ENCODE measurements around the gene ZNF275.
"Not testable (repeated sequence)": the region's sequence is repeated elsewhere in the genome, so short reads cannot be mapped to it uniquely, and the experiment has no call there.

Gene ZNF275

DNA sequence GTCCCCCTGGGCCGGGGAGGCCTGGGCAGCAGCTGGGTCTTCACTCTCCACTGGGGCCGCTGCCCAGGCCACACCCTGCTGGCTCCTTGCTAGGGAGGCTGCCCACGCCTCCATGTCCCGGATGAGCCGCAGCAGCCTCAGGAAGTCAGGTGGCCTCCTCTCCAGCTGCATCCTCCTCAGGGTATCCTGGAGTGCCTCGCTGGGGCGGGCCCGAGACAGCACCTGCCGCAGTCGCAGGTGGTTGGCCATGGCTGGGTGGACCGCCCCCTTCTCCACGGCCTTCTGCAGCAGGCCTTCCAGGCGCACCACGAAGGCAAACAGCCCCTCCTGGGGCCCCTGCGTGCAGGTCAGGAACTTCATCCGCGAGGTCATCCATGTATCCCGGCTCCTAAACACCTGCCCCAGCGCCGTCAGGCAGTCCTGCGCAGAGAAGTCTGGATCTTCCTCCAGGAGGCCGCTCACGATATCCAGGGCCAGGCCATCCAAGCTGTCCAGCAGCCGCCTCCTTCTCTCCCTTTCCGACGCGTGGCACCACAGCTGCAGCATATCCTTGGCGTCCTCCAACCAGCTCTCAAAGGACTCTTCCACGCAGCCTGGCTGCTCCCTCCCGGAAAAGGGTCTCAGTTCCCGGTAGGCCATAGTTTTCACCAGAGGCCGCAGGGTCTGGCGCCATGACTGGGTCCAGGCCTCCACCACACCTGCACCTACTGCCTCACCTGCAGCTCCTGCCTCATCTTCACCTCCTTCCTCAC, 14.5 kb upstream of the ZNF275 start:
- DNase-seq: no peak

GRCh38 chrX:153320047-153320443, 13.9 kb upstream of the ZNF275 start:
- DNase-seq: not testable (repeated sequence)

GRCh38 chrX:153320555-153321184, 13.3 kb upstream of the ZNF275 start:
- DNase-seq: no peak

GRCh38 chrX:153321381-153322124, 12.4 kb upstream of the ZNF275 start, which contains the start of gene PNMA6F:
PNMA6F (minus strand) TSS chrX:153321767; CDS start chrX:153320674, 1,093 bp downstream.
- DNase-seq: no peak

DNA sequence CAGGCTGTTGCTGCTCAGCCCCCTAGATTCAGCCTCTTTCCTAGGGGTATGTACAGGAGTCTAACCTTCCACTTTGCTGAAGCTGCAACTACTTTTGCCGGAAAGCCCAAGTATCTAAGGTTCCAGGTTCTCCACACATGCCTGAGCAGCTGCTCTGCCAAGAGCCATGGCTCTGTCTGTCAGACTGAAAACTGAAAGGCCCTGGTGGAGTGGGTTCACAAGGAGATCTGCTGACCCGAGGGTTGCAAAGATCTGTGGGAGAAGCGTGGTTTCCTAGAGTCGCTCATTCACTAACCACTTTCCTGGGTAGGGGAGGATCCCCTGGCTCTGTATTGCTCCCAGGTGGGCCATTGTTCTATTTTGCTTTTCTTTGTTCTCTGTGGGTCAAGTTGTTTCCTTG, 6.4 kb upstream of the ZNF275 start:
- DNase-seq: no peak

DNA sequence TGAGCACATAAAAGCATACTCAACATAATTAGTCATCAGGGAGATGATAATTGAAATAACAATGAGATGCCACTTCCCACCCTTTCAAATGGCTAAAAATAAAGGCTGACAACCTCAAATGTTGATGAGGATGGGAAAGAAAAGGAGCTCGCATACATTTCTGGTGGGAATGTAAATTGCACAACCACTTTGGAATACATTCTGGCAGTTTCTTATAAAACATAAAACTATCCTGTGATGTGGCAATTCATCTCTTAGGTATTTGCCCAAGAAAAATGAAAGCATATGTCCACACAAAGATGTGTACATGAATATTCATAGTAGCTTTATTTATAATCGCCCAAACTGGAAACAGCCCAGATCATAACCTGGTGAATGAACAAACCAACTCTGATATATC, 687 bp upstream of the ZNF275 start:
- no peak for DNase-seq

- DNase-seq: no peak
These were observed 822 bp downstream of the ZNF275 start for GRCh38 chrX:153334654-153335295.

- no peak for DNase-seq
These were observed 2.4 kb downstream of the ZNF275 start for GRCh38 chrX:153336121-153336894.

DNA sequence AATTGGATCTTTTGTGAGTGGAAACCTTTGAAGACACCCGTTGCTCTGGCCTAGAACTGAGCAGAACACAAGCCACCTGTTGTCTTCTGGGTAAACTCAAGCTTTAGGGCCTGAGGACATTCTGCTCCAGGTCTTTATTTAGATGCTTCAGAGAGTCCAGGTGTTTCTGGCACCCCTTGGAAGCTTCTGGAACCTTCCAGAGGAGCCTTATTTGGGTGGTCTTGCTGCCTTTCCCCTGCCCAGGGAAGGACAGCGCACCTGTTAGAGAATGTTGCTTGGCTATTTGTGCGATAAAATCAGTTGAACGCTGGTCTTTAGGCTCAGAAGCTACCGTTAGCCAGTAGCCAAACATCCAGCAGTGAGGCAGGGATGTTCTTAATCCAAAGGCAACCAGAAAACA, 3.0 kb downstream of the ZNF275 start:
- no peak for DNase-seq

DNA sequence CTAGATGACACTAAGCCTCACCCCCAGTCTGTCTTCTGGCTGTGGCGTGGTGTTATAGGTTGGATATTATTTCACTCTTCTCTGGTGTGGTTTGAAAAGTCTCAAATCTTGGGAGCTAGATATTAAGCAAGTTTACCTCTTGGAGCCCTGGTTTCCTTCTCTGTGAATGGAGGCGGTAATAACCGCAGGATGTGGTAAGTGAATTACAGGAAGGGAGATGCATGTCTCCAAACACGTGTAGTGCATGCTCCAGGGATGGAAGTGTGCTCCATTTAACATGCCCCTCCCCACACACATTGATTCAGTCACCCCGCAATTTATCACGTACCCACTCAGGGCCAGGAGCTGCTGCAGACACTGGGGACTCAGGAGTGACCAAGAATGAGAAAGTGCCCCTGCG, 4.9 kb downstream of the ZNF275 start:
- DNase-seq: no peak

GRCh38 chrX:153339662-153340061, 5.7 kb downstream of the ZNF275 start:
- no peak for DNase-seq

DNA sequence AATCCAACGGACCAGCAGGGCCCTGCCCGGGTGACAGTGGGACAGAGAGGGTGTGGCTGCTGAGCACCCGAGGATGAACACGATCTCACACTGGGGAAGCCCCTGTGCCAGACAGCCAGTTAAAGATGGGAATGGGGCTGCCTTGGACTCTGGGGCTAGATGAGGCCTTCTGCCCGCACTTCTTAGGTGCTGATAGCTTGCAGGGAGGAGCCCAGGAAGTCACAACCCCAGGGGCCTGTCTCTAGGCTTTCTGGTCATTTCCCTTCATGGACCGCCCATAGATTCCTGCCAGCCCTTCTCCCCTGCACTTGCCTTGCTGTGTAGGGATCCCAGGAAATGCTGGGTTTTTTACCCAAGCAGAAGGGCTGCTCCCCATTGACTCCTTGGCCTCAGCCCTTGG, 6.2 kb downstream of the ZNF275 start:
- DNase-seq: no peak

DNA sequence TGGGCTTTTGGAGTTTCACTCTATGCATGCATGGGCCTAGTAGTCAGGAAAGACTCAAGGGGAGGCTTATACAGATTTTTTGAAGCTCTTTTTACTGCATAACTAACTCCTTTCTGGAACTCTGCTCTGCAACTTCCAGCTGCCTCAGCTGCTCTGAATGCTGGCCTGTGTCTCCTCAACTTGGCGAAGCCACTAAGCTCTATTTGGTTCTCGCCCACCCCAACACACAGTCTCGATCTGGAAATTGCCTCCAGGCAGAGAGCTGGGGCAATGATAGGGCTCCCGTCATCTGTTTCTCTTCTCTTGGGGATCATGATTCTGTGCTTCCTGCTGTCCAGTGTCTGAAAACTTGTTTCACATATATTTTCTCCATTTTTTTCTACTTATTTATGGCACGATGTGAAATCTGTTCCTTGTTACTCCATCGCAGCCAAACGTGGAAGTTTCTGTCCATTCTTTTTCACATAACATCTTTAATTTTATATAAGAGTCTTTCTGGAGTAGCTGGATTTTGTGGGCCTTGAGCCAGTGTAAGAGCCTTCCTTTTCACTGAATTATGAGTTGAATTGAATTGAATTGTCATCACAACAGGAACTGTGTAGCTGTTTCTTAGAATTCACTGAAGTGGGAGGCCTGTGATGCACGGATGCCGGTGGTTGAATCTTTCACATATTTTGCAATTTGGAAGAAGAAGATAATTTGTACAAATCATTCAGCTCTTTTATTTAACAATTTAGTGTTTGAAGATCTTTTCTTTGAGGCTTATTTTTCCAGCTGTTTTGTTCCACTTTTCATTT, 9.0 kb downstream of the ZNF275 start:
- no peak for DNase-seq

- DNase-seq: no peak
These were observed 9.7 kb downstream of the ZNF275 start for GRCh38 chrX:153343674-153344073.

DNA sequence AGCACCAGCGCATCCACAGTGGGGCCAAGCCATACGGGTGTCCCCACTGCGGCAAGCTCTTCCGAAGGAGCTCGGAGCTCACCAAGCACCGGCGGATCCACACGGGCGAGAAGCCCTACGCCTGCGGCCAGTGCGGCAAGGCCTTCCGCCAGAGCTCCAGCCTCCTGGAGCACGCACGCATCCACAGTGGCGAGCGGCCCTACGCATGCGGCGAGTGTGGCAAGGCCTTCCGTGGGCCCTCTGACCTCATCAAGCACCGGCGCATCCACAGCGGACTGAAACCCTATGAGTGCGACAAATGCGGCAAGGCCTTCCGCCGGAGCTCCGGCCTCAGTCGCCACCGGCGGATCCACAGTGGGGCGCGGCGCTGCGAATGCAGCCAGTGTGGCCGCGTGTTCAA, 13.6 kb downstream of the ZNF275 start:
- no peak for DNase-seq

DNA sequence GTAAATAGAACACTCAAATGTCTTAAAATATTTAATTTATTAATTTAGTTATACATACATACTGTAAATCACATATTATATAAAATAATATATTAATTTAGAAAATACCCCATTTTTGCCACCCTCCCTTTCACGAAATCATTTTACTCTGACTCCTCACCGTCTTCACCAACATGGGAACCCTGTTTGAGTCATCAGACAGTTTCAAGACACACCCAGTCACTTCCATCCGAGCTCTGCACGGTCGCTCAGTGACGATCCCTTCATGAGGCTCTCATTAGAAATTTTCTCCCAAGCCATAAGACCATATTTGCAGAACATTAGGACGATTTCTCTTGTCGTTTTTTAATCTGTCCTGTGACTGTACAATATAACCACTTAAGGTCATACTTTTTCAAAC, 14.5 kb downstream of the ZNF275 start:
- DNase-seq: no peak

DNA sequence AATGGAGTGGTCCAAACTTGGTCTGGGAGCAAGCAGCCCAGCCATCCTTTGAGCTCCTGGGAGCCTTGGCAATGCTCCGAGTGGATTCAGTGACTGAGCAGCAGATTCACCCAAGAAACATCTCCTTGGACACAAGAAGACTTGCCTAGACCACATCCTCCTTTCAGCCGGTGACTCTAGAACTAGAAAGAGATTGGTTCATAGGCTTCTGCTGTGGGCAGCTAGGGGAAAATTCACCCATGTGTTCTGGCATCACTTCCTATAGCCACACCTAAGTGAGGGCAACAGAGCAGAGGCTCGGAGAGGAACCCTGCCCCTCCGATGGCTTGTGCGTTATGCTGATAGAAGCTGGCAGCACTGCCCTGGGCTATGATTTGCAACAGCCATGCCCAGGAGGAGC, 16.0 kb downstream of the ZNF275 start:
- no peak for DNase-seq

- DNase-seq: no peak
These were observed 18.0 kb downstream of the ZNF275 start for GRCh38 chrX:153351981-153352380.

DNA sequence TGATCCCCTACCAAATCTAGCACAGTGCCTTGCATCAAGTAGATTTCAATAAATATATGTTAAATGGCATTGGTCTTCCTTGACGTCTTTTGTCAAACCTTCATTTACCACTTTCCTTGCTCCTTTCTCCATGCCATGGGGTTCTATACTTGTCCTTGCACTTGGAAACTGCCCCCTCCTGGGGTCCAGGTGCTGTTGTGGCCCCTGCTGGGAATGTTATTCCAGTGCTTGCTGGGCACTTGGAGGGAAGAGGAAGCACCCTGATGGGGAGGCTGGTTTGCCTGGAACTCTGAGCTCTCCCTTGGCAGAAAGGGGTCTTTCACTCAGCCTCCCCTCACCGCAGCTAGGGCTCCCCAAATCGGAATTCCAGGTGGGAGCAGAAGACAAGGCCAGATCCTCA, 18.9 kb downstream of the ZNF275 start:
- DNase-seq: no peak

DNA sequence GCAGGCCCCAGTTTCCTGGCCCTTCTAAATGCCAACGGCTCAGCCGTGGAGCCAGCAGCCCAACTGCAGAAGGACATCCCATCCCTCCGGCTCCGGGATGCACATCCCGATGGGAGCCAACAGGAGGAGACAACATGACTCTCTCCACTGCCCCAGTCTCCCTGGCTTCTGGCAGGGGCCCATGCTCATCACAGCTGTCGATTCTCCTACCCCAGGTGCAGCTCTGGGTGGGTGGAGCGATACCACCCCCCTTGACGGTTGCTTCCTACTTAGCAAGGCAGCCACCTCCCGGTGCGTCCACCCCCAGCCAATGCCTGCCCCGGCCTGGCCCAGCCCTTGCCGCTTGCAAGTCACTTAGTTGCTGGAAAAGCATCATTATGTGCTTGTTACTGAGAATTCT, 19.5 kb downstream of the ZNF275 start:
- no peak for DNase-seq

DNA sequence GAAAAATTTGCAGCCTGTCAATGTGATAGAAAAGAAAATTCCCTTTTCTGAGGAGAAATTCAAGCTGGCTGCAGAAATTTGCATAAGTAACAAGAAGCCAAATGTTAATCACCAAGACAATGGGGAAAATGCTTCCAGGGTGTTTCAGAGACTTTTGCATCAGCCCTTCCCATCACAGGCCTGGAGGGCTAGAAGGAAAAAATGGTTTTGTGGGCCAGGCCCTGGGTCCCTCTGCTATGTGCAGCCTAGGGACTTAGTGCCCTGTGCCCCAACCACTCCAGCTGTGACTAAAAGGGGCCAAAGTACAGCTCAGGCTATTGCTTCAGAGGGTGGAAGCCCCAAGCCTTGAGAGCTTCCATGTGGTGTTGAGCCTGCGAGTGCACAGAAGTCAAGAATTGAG, 23.9 kb downstream of the ZNF275 start:
- no peak for DNase-seq
